Adrenal gland (tissue), 5 donors: ENCODE measurements around the gene KCTD3.

Source experiments
- POLR2A ChIP-seq, 2 donors: fragments of 450-650 bp; IDR thresholded peaks; one replicate each; pipeline ENCODE4 v1.6.1; 2017; ENCODE audit warnings: antibody characterized with exemption in 2 of 2, mild to moderate bottlenecking in 2 of 2, moderate library complexity in 1 of 2
- TF ChIP-seq, protein P1 (sequence below), 6 experiments: fragments of 450-650 bp in 4 of 6; fragments of 200-600 bp in 2 of 6; sonication (generic) in 1 of 6; IDR thresholded peaks; 1 replicate in 5 of 6; 2 replicates in 1 of 6; pipeline versions ENCODE4 v1.5.1 to v1.8.0; 2016 to 2021; ENCODE audit warnings: antibody characterized with exemption in 6 of 6, mild to moderate bottlenecking in 2 of 6, moderate library complexity in 1 of 6
- donor health status: DM: no; HTN: no; CAD: no.

DNA sequence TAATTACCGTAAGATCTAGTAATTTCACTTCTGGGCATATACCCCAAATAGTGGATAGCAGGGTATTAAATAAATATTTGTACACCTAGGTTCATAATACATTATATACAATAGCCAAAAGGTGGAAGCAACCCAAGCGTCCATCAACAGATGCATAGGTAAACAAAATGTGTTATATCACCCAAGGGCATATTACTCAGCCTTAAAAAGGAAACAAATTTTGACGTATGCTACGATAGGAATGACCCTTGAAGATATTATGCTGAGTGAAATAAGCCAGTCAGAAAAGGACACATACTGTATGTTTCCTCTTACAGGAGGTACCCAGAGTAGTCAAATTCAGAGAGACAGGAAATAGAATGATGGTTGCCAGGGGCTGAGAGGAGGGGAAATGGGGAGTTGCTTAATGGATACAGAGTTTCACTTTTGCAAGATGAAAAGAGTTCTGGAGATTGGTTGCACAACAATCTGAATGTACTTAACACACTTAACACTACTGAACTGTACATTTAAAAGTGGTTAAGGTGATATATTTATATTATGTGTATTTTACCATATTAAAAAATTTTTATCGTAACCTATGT lies 36.6 kb upstream of the KCTD3 start:
- TF ChIP-seq, protein P1, sequence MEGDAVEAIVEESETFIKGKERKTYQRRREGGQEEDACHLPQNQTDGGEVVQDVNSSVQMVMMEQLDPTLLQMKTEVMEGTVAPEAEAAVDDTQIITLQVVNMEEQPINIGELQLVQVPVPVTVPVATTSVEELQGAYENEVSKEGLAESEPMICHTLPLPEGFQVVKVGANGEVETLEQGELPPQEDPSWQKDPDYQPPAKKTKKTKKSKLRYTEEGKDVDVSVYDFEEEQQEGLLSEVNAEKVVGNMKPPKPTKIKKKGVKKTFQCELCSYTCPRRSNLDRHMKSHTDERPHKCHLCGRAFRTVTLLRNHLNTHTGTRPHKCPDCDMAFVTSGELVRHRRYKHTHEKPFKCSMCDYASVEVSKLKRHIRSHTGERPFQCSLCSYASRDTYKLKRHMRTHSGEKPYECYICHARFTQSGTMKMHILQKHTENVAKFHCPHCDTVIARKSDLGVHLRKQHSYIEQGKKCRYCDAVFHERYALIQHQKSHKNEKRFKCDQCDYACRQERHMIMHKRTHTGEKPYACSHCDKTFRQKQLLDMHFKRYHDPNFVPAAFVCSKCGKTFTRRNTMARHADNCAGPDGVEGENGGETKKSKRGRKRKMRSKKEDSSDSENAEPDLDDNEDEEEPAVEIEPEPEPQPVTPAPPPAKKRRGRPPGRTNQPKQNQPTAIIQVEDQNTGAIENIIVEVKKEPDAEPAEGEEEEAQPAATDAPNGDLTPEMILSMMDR (IDR thresholded peaks at IDR 0.05): no peak
- no peak for TF ChIP-seq POLR2A (IDR thresholded peaks at IDR 0.05)
